ENCODE measurements around the gene EGFL6.

EGFL6 gene, protein sequence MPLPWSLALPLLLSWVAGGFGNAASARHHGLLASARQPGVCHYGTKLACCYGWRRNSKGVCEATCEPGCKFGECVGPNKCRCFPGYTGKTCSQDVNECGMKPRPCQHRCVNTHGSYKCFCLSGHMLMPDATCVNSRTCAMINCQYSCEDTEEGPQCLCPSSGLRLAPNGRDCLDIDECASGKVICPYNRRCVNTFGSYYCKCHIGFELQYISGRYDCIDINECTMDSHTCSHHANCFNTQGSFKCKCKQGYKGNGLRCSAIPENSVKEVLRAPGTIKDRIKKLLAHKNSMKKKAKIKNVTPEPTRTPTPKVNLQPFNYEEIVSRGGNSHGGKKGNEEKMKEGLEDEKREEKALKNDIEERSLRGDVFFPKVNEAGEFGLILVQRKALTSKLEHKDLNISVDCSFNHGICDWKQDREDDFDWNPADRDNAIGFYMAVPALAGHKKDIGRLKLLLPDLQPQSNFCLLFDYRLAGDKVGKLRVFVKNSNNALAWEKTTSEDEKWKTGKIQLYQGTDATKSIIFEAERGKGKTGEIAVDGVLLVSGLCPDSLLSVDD

DNA sequence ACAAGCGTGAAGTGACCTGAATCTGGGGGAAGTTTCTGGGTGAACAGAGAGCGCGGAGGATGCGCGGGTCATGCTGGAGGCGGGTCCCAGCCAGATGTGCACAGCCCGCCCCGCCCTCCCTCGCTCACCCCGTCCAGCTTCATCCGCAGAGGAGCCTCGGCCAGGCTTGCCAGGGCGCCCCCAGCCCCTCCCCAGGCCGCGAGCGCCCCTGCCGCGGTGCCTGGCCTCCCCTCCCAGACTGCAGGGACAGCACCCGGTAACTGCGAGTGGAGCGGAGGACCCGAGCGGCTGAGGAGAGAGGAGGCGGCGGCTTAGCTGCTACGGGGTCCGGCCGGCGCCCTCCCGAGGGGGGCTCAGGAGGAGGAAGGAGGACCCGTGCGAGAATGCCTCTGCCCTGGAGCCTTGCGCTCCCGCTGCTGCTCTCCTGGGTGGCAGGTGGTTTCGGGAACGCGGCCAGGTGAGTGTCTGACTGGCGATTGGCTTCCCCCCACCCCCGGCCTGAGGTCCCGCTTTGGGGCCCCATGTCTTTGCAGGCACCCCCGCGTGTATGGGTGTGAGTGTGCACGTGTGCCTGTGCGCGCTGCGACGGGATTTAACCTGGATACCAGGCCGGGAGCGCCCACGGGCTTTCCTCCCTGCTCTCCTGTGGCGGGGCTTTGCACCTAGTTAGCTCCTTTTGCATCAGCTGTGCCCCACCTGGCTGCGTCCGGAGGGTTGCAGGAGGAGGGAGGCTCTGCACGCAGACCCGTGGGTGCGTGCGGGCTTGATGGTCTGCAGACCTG lies at the start of gene EGFL6:
EGFL6 (plus strand) TSS at position 123 of the 782 bp plus-strand sequence; CDS start at position 384, 261 bp downstream.
- DNase-seq: no peak

DNA sequence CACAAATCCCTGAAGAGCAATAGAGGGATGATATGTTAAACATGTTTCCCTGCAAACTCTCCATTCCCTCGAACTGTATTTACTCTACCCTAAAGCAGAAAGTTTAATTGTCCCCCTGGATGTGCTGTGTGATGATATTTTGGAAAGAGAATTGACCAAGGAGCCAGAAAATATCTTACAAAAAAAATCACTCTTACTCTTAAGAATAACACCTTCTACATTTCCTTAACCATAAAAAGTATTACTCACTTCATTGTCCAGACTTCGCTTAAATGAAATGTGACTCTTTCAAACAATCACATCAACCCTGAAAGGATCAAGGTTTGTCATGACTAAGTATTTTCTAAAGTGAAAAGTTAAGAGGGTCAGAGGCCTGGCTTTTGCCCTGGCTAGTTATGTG lies 49.0 kb upstream of the EGFL6 start:
- DNase-seq: no peak

DNA sequence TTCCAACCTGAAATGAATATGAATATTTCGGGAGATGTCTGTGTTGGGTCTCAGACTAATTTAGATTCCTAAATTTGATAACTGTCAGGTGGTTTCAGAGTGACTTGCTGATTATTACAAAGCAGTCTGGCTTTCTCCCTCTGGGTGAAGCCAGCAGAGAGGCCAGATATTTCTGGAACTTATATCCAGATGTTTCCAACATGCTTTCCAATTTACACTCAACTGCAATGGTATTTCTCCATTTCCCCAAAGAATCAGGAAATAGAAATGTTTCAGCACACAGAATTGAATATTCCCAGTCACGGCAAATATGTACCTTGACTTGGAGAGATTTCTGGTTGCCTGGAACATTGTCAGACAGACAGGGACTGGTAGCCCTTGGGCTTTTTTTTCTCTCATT lies 48.5 kb upstream of the EGFL6 start:
- DNase-seq: no peak

DNA sequence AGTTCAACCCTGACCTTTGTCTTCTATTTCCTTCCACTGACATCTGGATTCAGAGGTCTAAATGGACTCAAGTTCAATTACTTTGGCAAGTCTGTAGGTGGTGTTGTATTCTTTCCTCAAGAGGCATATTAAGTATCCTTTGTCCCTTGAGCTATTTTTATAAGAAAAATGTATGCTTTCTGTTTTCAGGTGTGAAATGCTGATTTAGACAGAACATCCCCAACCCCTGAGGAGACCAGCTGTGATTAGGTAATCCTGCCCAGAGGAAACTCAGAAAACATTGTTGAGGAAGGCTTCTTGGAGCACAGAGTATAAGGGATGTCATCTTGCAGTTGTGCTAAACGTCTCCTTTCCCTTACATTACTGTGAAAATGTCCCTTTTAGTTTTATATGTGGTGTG lies 46.6 kb upstream of the EGFL6 start:
- no peak for DNase-seq

DNA sequence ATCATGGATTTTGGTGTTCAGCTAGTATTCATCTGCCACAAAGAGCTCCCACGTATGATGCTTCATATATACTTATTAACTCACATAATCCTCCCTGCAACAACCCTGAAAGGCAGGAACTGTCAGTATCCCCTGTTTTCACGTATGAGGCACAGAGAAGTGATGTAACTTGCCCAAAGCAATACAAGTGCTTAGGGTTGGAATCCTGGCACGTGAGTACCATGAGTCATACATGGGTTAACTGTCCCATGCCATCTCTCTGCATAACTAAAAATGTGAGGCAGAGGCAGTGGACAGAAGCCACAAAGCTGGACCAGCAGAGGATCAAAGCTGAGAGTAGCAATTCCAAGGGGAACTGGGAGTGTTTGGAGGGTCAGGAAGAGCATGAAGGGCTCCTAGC lies 35.7 kb upstream of the EGFL6 start:
- DNase-seq: no peak

DNA sequence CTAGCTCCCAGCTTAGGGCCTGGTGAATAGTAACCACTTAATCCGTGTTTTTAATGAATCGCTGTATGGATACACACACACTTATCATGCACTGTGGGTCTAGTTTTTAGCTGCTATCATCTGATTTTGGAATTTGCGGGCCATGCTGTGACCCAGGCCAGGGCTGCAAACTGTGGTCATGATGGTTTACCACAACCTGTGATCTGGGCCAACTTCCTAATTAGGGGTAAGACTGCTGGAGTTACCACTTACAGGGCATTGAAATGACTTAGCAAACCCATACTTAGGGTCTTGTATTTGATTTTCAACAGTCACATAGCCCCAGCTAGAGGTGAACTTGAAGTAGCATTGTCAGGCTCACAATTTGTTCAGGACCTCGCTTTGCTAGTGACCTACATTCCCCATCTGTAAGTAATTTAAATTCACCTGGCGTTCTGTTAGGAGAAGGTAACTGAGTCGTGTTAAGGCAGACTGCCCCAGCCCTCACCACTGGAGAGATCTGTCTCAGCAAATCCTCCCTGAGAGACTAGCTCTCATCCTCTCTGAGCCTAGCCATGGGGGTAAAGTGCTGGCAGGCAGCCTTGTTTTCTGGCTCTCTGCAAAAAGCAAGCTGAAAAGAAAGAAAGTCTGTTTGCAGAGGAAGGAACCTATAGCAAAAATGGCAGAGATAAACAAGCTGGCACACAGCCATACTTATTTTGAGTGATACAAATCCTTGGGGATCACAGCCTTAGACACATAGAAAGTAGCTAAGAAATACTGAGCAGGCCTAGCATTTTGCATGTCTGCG lies 33.8 kb upstream of the EGFL6 start:
- DNase-seq: no peak

DNA sequence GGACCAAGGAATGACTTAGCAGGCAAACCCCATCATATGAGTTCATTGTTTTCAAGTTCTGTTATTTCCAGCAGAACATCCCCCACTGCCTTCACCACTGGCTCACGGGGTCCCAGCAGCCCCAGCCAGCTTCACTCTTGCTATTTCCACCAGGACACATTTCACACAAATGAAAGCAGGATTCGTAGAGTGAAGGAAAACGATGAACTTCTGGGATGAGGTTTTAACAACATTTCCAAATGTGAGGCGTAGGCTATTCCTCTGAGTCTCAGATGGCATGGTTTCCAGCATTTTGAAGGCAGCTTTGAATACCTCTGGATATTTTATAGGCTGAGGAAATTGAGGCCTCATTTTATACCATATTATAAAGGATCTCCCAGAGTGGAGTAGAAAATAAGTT lies 32.9 kb upstream of the EGFL6 start:
- DNase-seq: no peak

DNA sequence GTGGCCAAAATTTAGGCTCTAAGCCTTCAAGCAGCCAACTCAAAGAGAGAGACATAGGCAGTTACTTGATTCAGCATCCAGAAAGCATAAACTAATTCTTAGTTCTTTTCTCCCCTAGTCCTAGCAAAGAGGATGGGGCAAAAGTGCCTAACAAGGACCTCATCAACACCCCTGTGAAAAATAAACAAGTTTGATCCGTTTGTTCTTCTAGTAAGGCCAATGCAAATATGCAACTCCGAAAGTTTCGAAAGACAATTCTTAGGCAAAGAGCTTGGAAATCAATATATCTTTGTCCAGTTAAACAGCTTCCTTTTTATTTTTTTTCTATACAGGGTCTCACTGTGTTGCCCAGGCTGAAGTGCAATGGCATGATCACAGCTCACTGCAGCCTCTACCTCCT lies 31.0 kb upstream of the EGFL6 start:
- DNase-seq: no peak

DNA sequence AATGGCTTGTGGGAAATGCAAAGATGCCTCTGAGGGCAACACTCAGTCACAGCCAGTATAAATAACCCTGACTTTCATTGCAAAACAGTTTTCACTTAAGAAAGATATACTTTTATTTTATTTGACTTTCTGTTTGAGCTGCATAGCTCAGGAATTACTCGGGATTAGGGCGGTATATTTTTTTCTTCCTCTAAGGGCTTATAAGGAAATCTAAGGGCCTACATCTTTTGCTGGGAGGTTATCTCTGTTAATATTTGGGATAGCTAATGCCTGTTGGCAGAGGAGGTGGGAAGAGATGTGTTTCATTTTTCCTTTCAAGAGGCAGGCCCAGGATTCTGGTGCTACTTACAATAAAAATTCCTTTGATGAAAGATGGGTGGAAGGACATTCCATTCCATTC lies 28.8 kb upstream of the EGFL6 start:
- no peak for DNase-seq

DNA sequence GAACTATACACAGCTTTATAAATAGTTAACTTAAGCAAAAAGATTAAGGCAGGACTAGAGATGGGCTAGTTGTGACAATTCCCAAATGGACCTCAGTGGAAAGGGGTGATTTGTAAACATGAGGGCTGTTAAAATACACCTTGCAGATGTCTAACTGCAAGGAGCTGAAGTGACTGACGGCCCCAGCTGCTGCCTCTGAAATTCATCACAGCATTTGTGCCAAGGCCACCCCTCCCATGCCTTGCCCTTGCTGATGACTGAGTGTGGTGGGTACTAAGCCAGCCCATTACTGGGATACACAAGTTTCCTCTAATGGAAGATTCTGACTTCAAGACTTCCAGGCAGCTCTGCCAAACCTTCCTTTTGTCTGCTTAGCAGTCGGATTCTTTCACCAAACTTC lies 23.7 kb upstream of the EGFL6 start:
- no peak for DNase-seq

DNA sequence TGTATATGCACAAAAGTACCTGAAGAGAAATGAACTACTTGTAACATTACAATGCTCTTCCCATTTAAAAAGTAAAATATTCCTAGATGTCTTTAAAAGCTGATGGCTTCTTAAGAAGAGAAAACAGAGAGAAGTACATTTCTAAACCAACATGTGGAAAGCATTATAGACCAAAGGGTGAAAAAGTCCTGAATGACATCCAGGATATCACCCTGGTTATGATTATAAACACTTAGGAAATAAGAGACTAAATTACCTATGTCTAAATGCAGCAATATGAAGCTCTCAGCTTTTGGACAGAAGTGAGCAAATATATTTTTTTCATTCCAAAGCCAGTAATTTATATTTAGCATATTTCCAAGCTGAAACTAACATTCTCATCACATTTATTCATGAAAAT lies 21.7 kb upstream of the EGFL6 start:
- DNase-seq: no peak

DNA sequence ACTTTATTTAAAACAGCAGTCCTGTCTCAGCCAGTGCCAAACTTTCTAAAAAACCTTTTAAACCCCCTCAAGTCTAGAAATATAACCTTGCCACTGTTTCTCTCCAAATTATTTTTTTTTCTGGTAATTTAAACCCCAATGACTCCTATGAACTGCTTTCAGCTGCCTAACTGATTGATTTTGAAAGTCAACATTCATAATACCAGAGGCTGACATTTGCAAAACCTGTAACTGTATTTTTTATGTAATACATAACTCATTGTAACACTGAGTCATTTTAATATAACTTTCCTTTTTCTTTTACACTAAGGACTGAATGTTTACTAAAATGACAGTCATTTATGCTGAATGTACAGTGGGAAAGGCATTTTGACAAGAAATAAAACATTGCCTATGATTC lies 19.1 kb upstream of the EGFL6 start:
- no peak for DNase-seq

DNA sequence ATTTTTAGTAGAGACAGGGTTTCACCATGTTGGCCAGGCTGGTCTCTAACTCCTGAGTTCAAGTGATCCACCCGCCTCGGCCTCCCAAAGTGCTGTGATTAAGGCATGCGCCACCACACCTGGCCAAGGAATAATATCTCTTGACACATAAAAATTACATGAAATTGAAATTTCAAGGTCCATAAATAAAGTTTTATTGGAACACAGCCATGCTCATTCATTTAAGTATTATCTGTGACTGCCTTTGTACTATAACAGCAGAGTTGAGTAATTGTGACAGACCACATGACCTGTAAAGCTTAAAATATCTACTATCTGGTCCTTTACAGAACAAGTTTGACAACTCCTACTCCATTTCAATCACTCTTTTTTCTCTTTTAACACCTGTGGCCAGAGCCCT lies 17.8 kb upstream of the EGFL6 start:
- no peak for DNase-seq

DNA sequence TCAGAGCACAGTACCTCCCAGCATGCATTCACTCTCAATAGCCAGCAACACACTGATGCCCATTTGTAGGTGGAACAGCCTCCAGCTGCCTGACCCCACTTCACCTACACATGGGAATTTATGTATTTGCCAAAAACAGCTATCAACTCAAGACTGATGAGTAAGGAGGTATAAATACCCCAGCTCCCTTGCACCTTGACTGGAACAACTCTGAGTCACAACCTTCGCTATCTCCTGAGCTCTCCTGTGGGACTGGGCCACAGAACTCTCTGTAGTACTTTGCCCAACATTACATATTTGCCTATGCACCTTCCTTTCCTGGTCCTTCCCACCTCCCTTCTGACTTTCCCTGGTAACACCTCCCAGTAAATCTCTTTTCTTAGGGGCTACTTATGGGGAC lies 16.5 kb upstream of the EGFL6 start:
- no peak for DNase-seq

DNA sequence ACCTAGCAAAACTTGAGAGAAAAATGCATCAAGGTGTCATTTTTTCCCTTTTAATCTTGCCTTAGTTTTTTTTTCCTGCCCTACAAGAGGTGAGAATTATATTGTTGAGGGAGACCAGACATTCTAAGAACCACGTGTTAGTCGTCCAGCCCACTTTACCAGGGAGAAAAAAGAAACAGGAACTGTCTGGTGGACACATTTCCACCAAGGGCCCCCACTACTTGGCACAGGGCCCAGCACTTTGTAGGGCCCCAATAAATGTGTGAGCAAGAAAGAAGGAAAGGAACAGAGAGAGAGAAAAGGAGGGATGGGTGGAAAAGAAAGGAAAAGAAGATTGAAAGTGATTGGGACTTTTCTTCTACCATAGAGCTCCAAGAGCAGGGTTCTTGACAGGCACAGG lies 3.9 kb upstream of the EGFL6 start:
- no peak for DNase-seq

DNA sequence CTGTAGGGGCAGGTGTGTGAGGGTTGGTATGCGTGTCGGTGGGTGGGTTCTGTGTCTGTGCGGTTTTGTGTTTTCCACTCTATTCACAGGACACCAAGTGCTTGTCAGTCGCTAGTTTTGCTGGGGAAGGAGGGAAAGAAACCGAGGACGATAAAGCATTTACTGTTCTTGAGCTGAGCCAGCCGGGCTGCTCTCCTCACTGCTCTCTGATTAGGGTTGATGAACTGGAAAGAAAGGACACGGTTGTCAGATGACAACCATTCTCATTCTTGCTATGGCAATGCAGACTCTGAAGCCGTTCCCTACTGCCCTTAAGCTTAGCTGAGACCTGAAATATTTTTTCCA lies 832 bp downstream of the EGFL6 start:
- DNase-seq: no peak

DNA sequence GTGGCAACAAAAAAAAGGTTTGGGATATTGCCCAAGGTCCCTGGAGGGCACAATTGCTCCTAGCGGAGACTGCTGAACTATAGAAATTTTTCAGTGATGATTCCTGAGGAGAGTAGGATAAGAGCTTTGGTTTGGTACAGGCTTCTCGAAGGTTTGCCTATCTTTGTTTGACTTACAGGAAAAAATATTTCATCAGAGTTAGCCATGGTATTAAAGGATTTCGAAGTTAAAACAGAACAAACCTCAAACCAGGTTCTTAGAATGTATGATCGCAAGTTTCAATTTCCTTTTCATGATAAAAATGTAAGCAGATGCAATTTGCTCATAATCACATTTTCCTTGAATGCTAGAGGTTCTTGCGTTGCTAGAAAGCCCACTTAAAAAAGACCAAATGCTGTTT lies 1.7 kb downstream of the EGFL6 start:
- no peak for DNase-seq

DNA sequence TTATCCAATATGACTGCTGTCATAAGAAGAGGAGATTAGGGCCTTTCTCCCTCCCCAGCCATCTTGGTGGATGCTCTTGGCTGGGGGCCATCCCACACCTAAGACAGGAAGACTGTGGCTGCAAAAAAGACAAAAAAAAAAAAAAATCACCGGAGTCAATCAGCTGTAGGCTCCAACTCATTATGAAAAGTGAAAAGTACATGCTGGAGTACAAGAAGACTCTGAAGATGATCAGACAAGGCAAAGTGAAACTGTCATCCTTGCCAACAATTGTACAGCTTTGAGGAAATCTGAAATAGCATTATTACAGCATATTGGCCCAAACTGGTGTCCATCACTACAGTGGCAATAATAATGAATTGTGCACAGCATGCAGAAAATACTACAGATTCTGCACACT lies 5.2 kb downstream of the EGFL6 start:
- DNase-seq: no peak

DNA sequence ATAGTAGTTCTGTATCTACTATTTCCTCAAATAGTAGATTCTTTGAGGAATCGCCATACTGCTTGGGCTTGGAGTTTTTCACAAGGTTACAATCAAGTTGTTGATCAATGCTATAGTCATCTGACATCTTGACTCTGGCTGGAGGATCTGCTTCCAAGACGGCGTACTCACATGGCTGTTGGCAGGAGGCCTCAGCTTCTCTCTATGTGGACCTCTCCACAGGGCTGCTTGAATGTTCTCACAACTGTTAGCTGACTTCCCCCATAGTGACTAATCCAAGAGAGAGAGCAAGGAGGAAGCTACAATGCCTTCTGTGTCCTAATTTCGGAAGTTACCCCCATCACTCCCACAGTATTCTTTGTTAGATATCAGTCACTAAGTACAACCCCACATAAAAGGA lies 10.3 kb downstream of the EGFL6 start:
- no peak for DNase-seq

DNA sequence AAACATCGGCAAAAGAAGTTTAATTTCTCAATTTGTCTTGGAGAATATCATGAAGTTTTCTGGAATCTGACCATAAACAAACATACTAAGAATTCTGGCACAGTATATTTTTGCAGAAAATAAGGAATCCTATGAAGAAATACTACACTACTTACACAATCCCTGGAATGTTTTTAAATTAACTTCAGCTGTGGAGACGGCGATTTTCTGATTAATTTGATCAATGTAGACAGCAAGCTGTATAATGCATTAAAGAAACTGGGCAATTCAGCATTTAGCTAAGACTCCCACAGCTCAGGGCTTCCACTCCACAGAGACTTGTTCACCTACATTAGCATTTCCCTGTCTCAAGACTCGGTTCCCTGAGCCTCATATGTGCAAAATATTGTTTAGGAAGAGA lies 12.2 kb downstream of the EGFL6 start:
- no peak for DNase-seq

DNA sequence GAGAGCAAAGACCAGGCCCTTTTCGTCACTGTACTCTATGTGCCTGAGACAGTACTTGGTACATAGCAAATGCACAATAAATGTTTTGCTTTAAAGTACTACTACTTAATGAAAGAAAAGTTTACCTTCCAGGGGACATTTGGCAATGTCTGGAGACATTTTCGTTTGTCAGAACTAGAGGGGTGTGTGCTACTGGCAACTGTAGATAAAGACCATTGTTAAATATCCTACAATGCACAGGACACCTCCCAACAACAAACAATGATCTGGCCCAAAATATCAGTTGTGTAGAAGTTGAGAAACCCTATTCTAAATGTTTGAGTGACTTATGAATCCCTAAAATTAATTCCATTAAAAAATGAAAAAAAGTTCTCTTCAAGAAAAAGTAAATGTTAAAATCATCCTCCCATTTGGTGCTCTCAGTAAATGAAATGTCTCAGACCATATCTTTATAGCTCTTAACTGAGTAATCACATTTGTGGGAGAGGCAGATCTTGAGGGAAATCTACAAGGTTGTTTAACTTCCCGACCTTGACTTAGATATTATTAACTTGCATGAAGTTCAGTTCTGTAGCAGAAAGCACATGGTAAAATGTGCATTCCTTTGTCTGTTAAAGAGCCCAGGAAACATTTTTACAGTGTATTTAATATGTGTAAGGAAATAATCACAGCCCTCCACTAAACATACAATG lies 18.5 kb downstream of the EGFL6 start:
- no peak for DNase-seq

DNA sequence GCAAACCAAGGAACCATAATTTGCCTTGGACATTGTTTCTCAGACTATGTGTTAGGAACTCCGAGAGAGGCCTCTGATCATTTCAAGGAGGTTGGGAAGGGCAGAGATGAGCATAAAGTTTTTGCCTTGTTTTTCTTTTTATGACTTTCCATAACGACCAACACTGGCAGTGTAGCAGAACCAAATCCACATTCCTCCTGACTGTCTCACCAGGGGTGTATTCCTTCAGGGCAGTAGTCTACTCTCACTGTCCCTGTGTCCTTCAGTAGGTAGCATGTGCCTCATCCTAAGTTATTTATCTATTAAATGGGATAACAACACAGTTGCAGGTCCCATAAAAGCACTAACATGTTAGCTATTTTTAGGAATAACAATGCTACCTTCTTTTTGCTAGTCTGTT lies 20.8 kb downstream of the EGFL6 start:
- no peak for DNase-seq

DNA sequence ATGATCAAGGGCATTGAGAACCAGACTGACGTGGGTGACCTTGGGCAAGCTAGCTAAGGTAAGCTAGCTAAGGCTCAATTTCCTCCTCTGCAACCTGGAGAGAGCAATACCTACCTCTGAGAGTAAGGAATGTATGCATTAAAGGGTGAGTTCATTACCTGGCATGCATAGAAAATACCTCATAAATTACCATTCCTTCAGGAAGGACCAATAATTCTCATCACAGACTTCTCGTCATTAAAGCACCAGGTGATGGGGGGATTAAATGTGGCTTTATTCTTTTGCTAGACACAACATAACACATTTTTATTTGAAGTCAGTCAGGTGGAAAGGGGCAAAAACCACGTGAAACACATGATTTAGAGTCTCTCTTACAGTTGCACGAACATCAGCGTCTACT lies 21.5 kb downstream of the EGFL6 start:
- DNase-seq: no peak
